Endothelial cell of umbilical vein (primary cell): ENCODE data around the gene CAMTA1.

ENCODE experiments used
- CTCF ChIP-seq, 2 donors: IDR thresholded peaks; 1 replicate in 1 of 2; 2 replicates in 1 of 2; pipeline ENCODE4 v1.5.1; 2011; ENCODE audit warnings: low read length in 2 of 2, mild to moderate bottlenecking in 2 of 2, moderate library complexity in 2 of 2, control low read depth in 1 of 2, inconsistent platforms in 1 of 2, low read depth in 1 of 2; ENCODE audit not compliant: insufficient read depth in 1 of 2; ENCODE audit errors: extremely low read depth in 1 of 2
- FOS ChIP-seq: IDR thresholded peaks from 2 replicates; pipeline ENCODE4 v1.6.1; 2011; ENCODE audit warnings: mild to moderate bottlenecking, low read length, moderate library complexity, borderline replicate concordance; ENCODE audit not compliant: insufficient read depth
- JUN ChIP-seq: IDR thresholded peaks from 2 replicates; pipeline ENCODE4 v1.6.1; 2011; ENCODE audit warnings: borderline replicate concordance, low read depth; ENCODE audit not compliant: insufficient read length, insufficient read depth
- POLR2AphosphoS5 ChIP-seq: IDR thresholded peaks from 2 replicates; pipeline ENCODE4 v1.6.1; 2012; ENCODE audit warnings: low read depth, mild to moderate bottlenecking, control low read depth, low read length, moderate library complexity; ENCODE audit not compliant: insufficient read depth
- TF ChIP-seq, protein P1 (sequence below): IDR thresholded peaks from 2 replicates; pipeline ENCODE4 v1.6.1; 2011; ENCODE audit not compliant: insufficient read depth, insufficient read length

GRCh38 chr1:6996866-6997265 is 211.6 kb downstream of the CAMTA1 start:
- TF ChIP-seq POLR2AphosphoS5 (no peak), CTCF (IDR thresholded peaks at IDR 0.05; ENCODE audit: extremely low read depth in 1 of 2, insufficient read depth in 1 of 2, low read depth in 1 of 2, low read length in 2 of 2) (no peak), JUN (no peak), FOS (no peak)
- TF ChIP-seq, protein P1, sequence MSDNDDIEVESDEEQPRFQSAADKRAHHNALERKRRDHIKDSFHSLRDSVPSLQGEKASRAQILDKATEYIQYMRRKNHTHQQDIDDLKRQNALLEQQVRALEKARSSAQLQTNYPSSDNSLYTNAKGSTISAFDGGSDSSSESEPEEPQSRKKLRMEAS, result no peak
